ENCODE results near the gene PRODH2. TPM values are rescaled to one million over a fixed set of nuclear protein-coding genes. Genes with fewer than 3 reads are reported as not detected.

Gene PRODH2
- total and polyA plus RNA-seq, 2 of the 13 experiments (the other 11 are each of a cell fraction or from before 2014, with no cell fraction given) = 86.7 to 118 TPM

DNA sequence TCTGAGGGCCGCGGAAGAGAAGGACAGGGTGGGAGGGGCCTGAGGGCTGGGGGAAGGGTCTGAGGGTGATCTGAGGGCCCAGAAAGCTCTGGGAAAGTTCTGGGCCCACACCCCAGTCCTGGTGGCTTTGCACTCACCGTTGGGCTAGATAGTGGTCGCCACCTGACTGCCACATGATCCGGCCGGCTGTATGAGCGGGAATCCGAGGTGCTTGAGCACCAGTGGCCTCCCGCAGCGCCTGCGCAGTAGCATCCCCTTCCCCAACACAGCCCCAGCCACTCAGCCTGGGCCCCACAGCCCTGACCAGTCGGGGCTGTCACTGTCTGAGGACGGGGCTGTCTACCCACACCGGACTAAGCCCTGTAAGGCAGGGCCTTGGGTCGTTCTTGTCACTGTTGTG is 15.0 kb downstream of the PRODH2 start (continued):
- no peak for TF ChIP-seq DR1 (CRISPR knock-in tag; IDR thresholded peaks at IDR 0.05)
- TF ChIP-seq GTF3A (CRISPR knock-in tag; conservative IDR thresholded peaks at IDR 0.05) = no peak
- no peak for TF ChIP-seq NFYC (CRISPR knock-in tag; IDR thresholded peaks at IDR 0.05)
- no peak for TF ChIP-seq ZZZ3 (CRISPR knock-in tag; IDR thresholded peaks at IDR 0.05; ENCODE audit: borderline replicate concordance)
- TF ChIP-seq KDM2A (CRISPR knock-in tag; IDR thresholded peaks at IDR 0.05; ENCODE audit: borderline replicate concordance, low read depth) = peak; percentile 93
- no peak for TF ChIP-seq ZNF543 (CRISPR knock-in tag; IDR thresholded peaks at IDR 0.05)
- TF ChIP-seq ZNF431 (CRISPR knock-in tag; IDR thresholded peaks at IDR 0.05; ENCODE audit: borderline replicate concordance, low read depth) = no peak
- TF ChIP-seq, protein P1, sequence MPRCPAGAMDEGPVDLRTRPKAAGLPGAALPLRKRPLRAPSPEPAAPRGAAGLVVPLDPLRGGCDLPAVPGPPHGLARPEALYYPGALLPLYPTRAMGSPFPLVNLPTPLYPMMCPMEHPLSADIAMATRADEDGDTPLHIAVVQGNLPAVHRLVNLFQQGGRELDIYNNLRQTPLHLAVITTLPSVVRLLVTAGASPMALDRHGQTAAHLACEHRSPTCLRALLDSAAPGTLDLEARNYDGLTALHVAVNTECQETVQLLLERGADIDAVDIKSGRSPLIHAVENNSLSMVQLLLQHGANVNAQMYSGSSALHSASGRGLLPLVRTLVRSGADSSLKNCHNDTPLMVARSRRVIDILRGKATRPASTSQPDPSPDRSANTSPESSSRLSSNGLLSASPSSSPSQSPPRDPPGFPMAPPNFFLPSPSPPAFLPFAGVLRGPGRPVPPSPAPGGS (CRISPR knock-in tag; IDR thresholded peaks at IDR 0.05) = 0 out of 2 replicates have a peak, but pooled peaks have one; percentile 32
- TF ChIP-seq, protein P2, sequence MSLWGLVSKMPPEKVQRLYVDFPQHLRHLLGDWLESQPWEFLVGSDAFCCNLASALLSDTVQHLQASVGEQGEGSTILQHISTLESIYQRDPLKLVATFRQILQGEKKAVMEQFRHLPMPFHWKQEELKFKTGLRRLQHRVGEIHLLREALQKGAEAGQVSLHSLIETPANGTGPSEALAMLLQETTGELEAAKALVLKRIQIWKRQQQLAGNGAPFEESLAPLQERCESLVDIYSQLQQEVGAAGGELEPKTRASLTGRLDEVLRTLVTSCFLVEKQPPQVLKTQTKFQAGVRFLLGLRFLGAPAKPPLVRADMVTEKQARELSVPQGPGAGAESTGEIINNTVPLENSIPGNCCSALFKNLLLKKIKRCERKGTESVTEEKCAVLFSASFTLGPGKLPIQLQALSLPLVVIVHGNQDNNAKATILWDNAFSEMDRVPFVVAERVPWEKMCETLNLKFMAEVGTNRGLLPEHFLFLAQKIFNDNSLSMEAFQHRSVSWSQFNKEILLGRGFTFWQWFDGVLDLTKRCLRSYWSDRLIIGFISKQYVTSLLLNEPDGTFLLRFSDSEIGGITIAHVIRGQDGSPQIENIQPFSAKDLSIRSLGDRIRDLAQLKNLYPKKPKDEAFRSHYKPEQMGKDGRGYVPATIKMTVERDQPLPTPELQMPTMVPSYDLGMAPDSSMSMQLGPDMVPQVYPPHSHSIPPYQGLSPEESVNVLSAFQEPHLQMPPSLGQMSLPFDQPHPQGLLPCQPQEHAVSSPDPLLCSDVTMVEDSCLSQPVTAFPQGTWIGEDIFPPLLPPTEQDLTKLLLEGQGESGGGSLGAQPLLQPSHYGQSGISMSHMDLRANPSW (CRISPR knock-in tag; IDR thresholded peaks at IDR 0.05; ENCODE audit: borderline replicate concordance) = no peak
- TF ChIP-seq ZC3H4 (CRISPR knock-in tag; IDR thresholded peaks at IDR 0.05; ENCODE audit: borderline replicate concordance) = no peak
- TF ChIP-seq ZNF326 (CRISPR knock-in tag; IDR thresholded peaks at IDR 0.05; ENCODE audit: borderline replicate concordance) = peak; percentile 95
- no peak for TF ChIP-seq ZNF724P (CRISPR knock-in tag; IDR thresholded peaks at IDR 0.05; ENCODE audit: borderline replicate concordance)
- TF ChIP-seq, protein P3, sequence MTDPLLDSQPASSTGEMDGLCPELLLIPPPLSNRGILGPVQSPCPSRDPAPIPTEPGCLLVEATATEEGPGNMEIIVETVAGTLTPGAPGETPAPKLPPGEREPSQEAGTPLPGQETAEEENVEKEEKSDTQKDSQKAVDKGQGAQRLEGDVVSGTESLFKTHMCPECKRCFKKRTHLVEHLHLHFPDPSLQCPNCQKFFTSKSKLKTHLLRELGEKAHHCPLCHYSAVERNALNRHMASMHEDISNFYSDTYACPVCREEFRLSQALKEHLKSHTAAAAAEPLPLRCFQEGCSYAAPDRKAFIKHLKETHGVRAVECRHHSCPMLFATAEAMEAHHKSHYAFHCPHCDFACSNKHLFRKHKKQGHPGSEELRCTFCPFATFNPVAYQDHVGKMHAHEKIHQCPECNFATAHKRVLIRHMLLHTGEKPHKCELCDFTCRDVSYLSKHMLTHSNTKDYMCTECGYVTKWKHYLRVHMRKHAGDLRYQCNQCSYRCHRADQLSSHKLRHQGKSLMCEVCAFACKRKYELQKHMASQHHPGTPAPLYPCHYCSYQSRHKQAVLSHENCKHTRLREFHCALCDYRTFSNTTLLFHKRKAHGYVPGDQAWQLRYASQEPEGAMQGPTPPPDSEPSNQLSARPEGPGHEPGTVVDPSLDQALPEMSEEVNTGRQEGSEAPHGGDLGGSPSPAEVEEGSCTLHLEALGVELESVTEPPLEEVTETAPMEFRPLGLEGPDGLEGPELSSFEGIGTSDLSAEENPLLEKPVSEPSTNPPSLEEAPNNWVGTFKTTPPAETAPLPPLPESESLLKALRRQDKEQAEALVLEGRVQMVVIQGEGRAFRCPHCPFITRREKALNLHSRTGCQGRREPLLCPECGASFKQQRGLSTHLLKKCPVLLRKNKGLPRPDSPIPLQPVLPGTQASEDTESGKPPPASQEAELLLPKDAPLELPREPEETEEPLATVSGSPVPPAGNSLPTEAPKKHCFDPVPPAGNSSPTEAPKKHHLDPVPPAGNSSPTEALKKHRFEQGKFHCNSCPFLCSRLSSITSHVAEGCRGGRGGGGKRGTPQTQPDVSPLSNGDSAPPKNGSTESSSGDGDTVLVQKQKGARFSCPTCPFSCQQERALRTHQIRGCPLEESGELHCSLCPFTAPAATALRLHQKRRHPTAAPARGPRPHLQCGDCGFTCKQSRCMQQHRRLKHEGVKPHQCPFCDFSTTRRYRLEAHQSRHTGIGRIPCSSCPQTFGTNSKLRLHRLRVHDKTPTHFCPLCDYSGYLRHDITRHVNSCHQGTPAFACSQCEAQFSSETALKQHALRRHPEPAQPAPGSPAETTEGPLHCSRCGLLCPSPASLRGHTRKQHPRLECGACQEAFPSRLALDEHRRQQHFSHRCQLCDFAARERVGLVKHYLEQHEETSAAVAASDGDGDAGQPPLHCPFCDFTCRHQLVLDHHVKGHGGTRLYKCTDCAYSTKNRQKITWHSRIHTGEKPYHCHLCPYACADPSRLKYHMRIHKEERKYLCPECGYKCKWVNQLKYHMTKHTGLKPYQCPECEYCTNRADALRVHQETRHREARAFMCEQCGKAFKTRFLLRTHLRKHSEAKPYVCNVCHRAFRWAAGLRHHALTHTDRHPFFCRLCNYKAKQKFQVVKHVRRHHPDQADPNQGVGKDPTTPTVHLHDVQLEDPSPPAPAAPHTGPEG (CRISPR knock-in tag; IDR thresholded peaks at IDR 0.05) = no peak
- TF ChIP-seq, protein P4, sequence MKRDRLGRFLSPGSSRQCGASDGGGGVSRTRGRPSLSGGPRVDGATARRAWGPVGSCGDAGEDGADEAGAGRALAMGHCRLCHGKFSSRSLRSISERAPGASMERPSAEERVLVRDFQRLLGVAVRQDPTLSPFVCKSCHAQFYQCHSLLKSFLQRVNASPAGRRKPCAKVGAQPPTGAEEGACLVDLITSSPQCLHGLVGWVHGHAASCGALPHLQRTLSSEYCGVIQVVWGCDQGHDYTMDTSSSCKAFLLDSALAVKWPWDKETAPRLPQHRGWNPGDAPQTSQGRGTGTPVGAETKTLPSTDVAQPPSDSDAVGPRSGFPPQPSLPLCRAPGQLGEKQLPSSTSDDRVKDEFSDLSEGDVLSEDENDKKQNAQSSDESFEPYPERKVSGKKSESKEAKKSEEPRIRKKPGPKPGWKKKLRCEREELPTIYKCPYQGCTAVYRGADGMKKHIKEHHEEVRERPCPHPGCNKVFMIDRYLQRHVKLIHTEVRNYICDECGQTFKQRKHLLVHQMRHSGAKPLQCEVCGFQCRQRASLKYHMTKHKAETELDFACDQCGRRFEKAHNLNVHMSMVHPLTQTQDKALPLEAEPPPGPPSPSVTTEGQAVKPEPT (CRISPR knock-in tag; IDR thresholded peaks at IDR 0.05; ENCODE audit: low read depth) = 0 out of 2 replicates have a peak, but pooled peaks have one; percentile 23
- TF ChIP-seq ZBTB20 (CRISPR knock-in tag; IDR thresholded peaks at IDR 0.05; ENCODE audit: borderline replicate concordance, low read depth) = no peak
